K562 (cell line): ENCODE measurements around the gene UBXN6. TPM values are rescaled to one million over a fixed set of nuclear protein-coding genes. Genes with fewer than 3 reads are reported as not detected.

ENCODE experiments used
- ATAC-seq: fragments of 200-7000 bp; cut with Tn5 transposase; 3 replicates; pipeline ENCODE4 v1.9.1; 2020; ENCODE audit warnings: moderate library complexity
- BruUV-seq: library from RNA; stranded (reverse); fragments of 400-500 nt; replicated peaks from 2 replicates; lab custom pipeline; 2021; lab: Mats Ljungman, UMichigan
- CTCF ChIA-PET: fragments of 300-600 bp; formaldehyde crosslinking; extraction: SDS; loops from one replicate; lab custom pipeline; 2021; ENCODE audit warnings: low intra/inter-chr PET ratio; lab: Yijun Ruan, JAX
- POLR2A ChIA-PET: fragments of 300-600, 350-650 bp; sonication (Branson Sonifier 250); formaldehyde crosslinking; extraction: SDS; loops from one replicate; lab custom pipeline; 2021; ENCODE audit warnings: antibody characterized with exemption, inconsistent platforms; lab: Yijun Ruan, JAX
- DNase-seq, 4 experiments: peaks; one replicate each; pipeline versions ENCODE4 v3.0.0 to v3.0.0-alpha.2; 2011 to 2018; ENCODE audit warnings: low spot score in 3 of 4, mixed read lengths in 3 of 4; ENCODE audit errors: extremely low read depth in 1 of 4
- FAIRE-seq: peaks from 2 replicates; lab custom pipeline; 2011; peaks lifted over from hg19 to GRCh38; lab: Jason Lieb, UNC
- H2AFZ ChIP-seq: 2 replicates; pipeline ENCODE4 v1.6.0; 2011; ENCODE audit warnings: low read depth, low read length, control low read depth, inconsistent platforms
- H3K27ac ChIP-seq: fragments of 200-600 bp; 3 replicates; pipeline ENCODE4 v1.8.0; 2011; ENCODE audit warnings: low read depth, mild to moderate bottlenecking, control low read depth, inconsistent platforms, low read length, moderate library complexity, mixed read lengths; ENCODE audit errors: extremely low read depth
- H3K27me3 ChIP-seq, 2 experiments: fragments of 300-600 bp in 1 of 2; 2 replicates in 1 of 2; 3 replicates in 1 of 2; pipeline versions ENCODE4 v1.6.0 to v1.8.0; 2011; ENCODE audit warnings: inconsistent platforms in 2 of 2, low read length in 2 of 2, mild to moderate bottlenecking in 1 of 2, mixed read lengths in 1 of 2, moderate library complexity in 1 of 2; ENCODE audit not compliant: control insufficient read depth in 2 of 2, insufficient read depth in 2 of 2
- H3K36me3 ChIP-seq: fragments of 300-600 bp; 3 replicates; pipeline ENCODE4 v1.8.0; 2011; ENCODE audit warnings: mild to moderate bottlenecking, low read length, inconsistent platforms; ENCODE audit not compliant: control insufficient read depth, insufficient read depth
- H3K4me1 ChIP-seq, 2 experiments: fragments of 200-600 bp in 1 of 2; replicated peaks in 1 of 2; 2 replicates in 1 of 2; 3 replicates in 1 of 2; pipeline versions ENCODE4 v1.5.1 to v1.8.0; 2011; ENCODE audit warnings: inconsistent platforms in 2 of 2, low read length in 2 of 2, mild to moderate bottlenecking in 1 of 2, mixed read lengths in 1 of 2, moderate library complexity in 1 of 2; ENCODE audit not compliant: control insufficient read depth in 2 of 2, insufficient read depth in 2 of 2
- H3K4me2 ChIP-seq: 2 replicates; pipeline ENCODE4 v1.6.1; 2011; ENCODE audit warnings: low read length, control low read depth, inconsistent platforms, mixed read lengths; ENCODE audit not compliant: insufficient read depth
- H3K4me3 ChIP-seq: fragments of 200-600 bp; sonication (generic), shearing (Covaris generic); 2 replicates; pipeline ENCODE4 v1.5.1; 2016; ENCODE audit warnings: control low read depth, inconsistent platforms
- H3K79me2 ChIP-seq: fragments of 200-600 bp; 3 replicates; pipeline ENCODE4 v1.8.0; 2011; ENCODE audit warnings: low read length, inconsistent platforms; ENCODE audit not compliant: control insufficient read depth, insufficient read depth
- H3K9ac ChIP-seq, 2 experiments: 2 replicates each; pipeline versions ENCODE4 v1.6.0 to v1.6.1; 2011; ENCODE audit warnings: low read depth in 2 of 2, low read length in 2 of 2, control low read depth in 1 of 2, inconsistent platforms in 1 of 2, mild to moderate bottlenecking in 1 of 2, mixed read lengths in 1 of 2; ENCODE audit not compliant: insufficient read depth in 1 of 2
- H3K9me1 ChIP-seq: one replicate; pipeline ENCODE4 v1.6.0; 2011; ENCODE audit warnings: inconsistent platforms, mild to moderate bottlenecking, low read length, moderate library complexity; ENCODE audit not compliant: control insufficient read depth, insufficient read depth
- H3K9me3 ChIP-seq: replicated peaks from 2 replicates; pipeline ENCODE4 v1.5.1; 2011; ENCODE audit warnings: low read depth, low read length, inconsistent platforms; ENCODE audit not compliant: control insufficient read depth, insufficient read depth
- H4K20me1 ChIP-seq: replicated peaks from 2 replicates; pipeline ENCODE4 v1.6.1; 2011; ENCODE audit warnings: low read length, inconsistent platforms, mixed read lengths; ENCODE audit not compliant: control insufficient read depth, insufficient read depth
- MED1 ChIP-seq: sonication (generic); formaldehyde crosslinking; IDR thresholded peaks from 2 replicates; pipeline ENCODE4 v1.8.1; 2023; ENCODE audit warnings: missing genetic modification reagents, borderline replicate concordance
- RUNX1 ChIP-seq: sonication (generic); IDR thresholded peaks from 2 replicates; pipeline ENCODE4 v1.6.1; 2016; ENCODE audit warnings: antibody characterized with exemption, low read depth
- WGBS: fragments of 100-300 bp; shearing (Covaris generic); methylation state at CpG from one replicate; pipeline ENCODE4 v1.1.6; 2016; ENCODE audit warnings: low coverage, mixed read lengths; ENCODE audit not compliant: insufficient coverage; ENCODE audit errors: missing lambda C conversion rate; 5-methylcytosine and 5-hydroxymethylcytosine counted together
- in situ Hi-C: fragments of 300-500 bp; cut with MboI; formaldehyde crosslinking; loops from 4 replicates; pipeline ENCODE4 v1.15.0; 2018; ENCODE audit warnings: inconsistent platforms, mixed read lengths
- intact Hi-C: fragments of 100-400 bp; cut with micrococcal nuclease; formaldehyde crosslinking; loops from 2 replicates; pipeline ENCODE4 v1.14.2; 2022
- polyA plus RNA-seq, 8 experiments: library from polyadenylated mRNA; depleted of rRNA in 4 of 8; stranded (reverse) in 5 of 8; unstranded in 3 of 8; fragments of >200 nt; fragmentation: Nextera tagmentation in 2 of 8; fragmentation: Illumina TruSeq in 1 of 8; extraction: Ambion mirVana in 2 of 8; extraction: Trizol in 1 of 8; gene quantifications; 2 replicates each; pipeline versions ENCODE4 v1.2.1 to v1.2.3, GENCODE V29; 2011 to 2014; ENCODE audit warnings: inconsistent platforms in 1 of 8, missing spikeins in 1 of 8
- total RNA-seq, 7 experiments: library from RNA; depleted of rRNA in 6 of 7; stranded (reverse); fragments of >200 nt in 6 of 7; fragmentation: Illumina TruSeq in 2 of 7; extraction: Trizol in 2 of 7; gene quantifications; 2 replicates each; pipeline versions ENCODE4 v1.2.1 to v1.2.3, GENCODE V29; 2011 to 2021; ENCODE audit warnings: low replicate concordance in 1 of 7
- TF ChIP-seq, protein P1 (sequence below): fragments of 450-650 bp; formaldehyde crosslinking; IDR thresholded peaks from 2 replicates; pipeline ENCODE4 v1.4.0; 2020; ENCODE audit warnings: mild to moderate bottlenecking, moderate library complexity
- TF ChIP-seq, protein P2 (sequence below): sonication (generic); formaldehyde crosslinking; IDR thresholded peaks from 2 replicates; pipeline ENCODE4 v1.8.1; 2023; ENCODE audit warnings: mild to moderate bottlenecking, missing genetic modification reagents

Gene UBXN6
- total and polyA plus RNA-seq, 9 of the 15 experiments (the other 6 are each of a cell fraction or from before 2014, with no cell fraction given) = 0.48 to 90.2 (median 29.5) TPM

DNA sequence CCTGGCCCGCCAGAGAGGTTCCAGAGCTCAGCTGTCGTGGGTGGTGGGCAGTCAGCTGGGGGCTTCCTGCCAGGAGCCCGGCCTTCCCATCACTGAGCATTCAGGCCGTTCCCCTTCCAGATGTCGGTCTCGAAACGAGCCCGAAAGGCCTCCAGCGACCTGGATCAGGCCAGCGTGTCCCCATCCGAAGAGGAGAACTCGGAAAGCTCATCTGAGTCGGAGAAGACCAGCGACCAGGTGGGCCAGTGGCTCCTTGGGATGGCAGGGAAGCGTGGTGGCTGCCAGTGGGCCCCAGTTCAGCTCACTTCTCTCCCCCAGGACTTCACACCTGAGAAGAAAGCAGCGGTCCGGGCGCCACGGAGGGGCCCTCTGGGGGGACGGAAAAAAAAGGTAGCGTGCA is 33.9 kb upstream of the UBXN6 start (continued):
- TF ChIP-seq RUNX1 = no peak
- TF ChIP-seq, protein P1, sequence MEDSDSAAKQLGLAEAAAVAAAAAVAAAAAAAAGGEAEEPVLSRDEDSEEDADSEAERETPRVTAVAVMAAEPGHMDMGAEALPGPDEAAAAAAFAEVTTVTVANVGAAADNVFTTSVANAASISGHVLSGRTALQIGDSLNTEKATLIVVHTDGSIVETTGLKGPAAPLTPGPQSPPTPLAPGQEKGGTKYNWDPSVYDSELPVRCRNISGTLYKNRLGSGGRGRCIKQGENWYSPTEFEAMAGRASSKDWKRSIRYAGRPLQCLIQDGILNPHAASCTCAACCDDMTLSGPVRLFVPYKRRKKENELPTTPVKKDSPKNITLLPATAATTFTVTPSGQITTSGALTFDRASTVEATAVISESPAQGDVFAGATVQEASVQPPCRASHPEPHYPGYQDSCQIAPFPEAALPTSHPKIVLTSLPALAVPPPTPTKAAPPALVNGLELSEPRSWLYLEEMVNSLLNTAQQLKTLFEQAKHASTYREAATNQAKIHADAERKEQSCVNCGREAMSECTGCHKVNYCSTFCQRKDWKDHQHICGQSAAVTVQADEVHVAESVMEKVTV (CRISPR knock-in tag) = no peak

DNA sequence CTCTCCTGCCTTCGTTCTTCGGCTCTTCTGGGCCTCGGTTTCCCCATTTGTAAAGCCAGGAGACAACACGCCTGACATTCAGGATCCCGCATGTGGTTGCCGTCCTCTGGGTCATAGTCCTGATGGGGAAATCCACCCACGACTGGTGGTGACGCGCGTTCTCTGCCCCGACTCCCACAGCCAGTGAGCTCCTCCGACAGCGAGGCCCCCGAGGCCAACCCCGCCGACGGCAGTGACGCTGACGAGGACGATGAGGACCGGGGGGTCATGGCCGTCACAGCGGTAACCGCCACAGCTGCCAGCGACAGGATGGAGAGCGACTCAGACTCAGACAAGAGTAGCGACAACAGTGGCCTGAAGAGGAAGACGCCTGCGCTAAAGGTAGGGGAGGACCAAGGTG is 30.9 kb upstream of the UBXN6 start:
- peaks cover 43% of the 10 kb centered on the region for H3K36me3 ChIP-seq
- DNase-seq = no peak

More for the DNA sequence above, 30.9 kb upstream of the UBXN6 start:
- no peak overlapping the region for H2AFZ ChIP-seq
- peaks cover 3% of the 10 kb centered on the region; the same call in 1 of the 2 replicates for H3K9me3 ChIP-seq
- FAIRE-seq (no peak), ATAC-seq (no peak)
- peaks cover 0 to under 1% of the 10 kb centered on the region in 2 experiments; a peak in 1 of 5 replicates for H3K4me1 ChIP-seq
- ChIA-PET POLR2A (no interaction called here), CTCF (no interaction called here)
- no peaks in the 10 kb centered on the region for H4K20me1 ChIP-seq
- in situ Hi-C loops (no loop called here), intact Hi-C loops (no loop called here)
- no peaks in the 10 kb centered on the region for H3K79me2 ChIP-seq
- H3K4me3 ChIP-seq = no peak overlapping the region
- BruUV-seq = no TSS peak
- TF ChIP-seq, protein P2, sequence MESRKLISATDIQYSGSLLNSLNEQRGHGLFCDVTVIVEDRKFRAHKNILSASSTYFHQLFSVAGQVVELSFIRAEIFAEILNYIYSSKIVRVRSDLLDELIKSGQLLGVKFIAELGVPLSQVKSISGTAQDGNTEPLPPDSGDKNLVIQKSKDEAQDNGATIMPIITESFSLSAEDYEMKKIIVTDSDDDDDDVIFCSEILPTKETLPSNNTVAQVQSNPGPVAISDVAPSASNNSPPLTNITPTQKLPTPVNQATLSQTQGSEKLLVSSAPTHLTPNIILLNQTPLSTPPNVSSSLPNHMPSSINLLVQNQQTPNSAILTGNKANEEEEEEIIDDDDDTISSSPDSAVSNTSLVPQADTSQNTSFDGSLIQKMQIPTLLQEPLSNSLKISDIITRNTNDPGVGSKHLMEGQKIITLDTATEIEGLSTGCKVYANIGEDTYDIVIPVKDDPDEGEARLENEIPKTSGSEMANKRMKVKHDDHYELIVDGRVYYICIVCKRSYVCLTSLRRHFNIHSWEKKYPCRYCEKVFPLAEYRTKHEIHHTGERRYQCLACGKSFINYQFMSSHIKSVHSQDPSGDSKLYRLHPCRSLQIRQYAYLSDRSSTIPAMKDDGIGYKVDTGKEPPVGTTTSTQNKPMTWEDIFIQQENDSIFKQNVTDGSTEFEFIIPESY (CRISPR knock-in tag) = peak; percentile 8; the same call in 1 of the 2 replicates
- no peak for TF ChIP-seq MED1
- no peaks in the 10 kb centered on the region for H3K27me3 ChIP-seq
- H3K27ac ChIP-seq = no peak overlapping the region
- WGBS = 87% methylated on average over 26 of the region's 29 CpGs
- no peak overlapping the region for H3K4me2 ChIP-seq
- no peaks in the 10 kb centered on the region for H3K9me1 ChIP-seq
- no peak overlapping the region for H3K9ac ChIP-seq
